Stomach smooth muscle (tissue), 2 donors: Measurements from ENCODE around the gene LDLRAD4.

Experiments used
- H3K27ac ChIP-seq: one replicate; pipeline ENCODE4 v1.7.0; 2013; ENCODE audit warnings: mild to moderate bottlenecking, low read length, inconsistent platforms
- H3K27me3 ChIP-seq, 2 donors: one replicate each; pipeline ENCODE4 v1.7.0; 2013; ENCODE audit warnings: low read length in 2 of 2; ENCODE audit not compliant: insufficient read depth in 2 of 2, control insufficient read depth in 1 of 2
- H3K36me3 ChIP-seq, 2 donors: one replicate each; pipeline ENCODE4 v1.7.0; 2013; ENCODE audit warnings: low read length in 2 of 2; ENCODE audit not compliant: control insufficient read depth in 2 of 2, insufficient read depth in 2 of 2
- H3K4me1 ChIP-seq: one replicate; pipeline ENCODE4 v1.7.0; 2013; ENCODE audit warnings: low read length; ENCODE audit not compliant: control insufficient read depth, insufficient read depth
- H3K4me3 ChIP-seq, 2 donors: one replicate each; pipeline ENCODE4 v1.7.0; 2013; ENCODE audit warnings: low read length in 2 of 2
- H3K9ac ChIP-seq, 2 donors: one replicate each; pipeline ENCODE4 v1.7.0; 2013; ENCODE audit warnings: low read length in 2 of 2, mild to moderate bottlenecking in 1 of 2
- H3K9me3 ChIP-seq, 2 donors: one replicate each; pipeline ENCODE4 v1.7.0; 2013; ENCODE audit warnings: low read length in 2 of 2; ENCODE audit not compliant: control insufficient read depth in 2 of 2
- donor health status: healthy.
- donor health status: Pancreatic carcinoma.

LDLRAD4 gene

DNA sequence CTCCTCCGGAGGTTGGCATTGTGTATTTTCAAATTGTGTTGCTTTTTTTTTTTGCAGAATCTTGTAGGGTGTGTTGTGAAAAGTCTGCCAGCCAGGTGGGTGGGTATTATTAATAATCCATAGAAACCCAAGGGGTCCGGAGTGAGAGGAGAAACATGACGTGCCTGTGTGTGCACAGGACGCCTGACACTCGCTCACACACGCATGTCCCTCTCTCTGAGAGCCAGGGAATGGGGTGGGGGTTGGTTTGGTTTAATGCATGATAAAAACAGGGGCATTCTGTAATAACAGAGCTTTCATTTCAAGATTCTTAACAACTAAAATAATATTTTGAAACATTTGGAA lies 283.0 kb downstream of the LDLRAD4 start:
- Histone ChIP-seq H3K9me3 (peaks cover 0 to 8% of the 10 kb centered on the region in 2 donors), H3K4me1 (peaks cover 20% of the 10 kb centered on the region), H3K27me3 (no peaks in the 10 kb centered on the region), H3K27ac (no peak overlapping the region), H3K9ac (no peak overlapping the region), H3K4me3 (no peak overlapping the region), H3K36me3 (peaks cover 5 to 11% of the 10 kb centered on the region in 2 donors)

GRCh38 chr18:13501891-13502290 lies 283.3 kb downstream of the LDLRAD4 start:
- Histone ChIP-seq H3K4me1 (peaks cover 20% of the 10 kb centered on the region), H3K27ac (no peak overlapping the region), H3K9ac (no peak overlapping the region), H3K4me3 (no peak overlapping the region), H3K36me3 (peaks cover 5 to 10% of the 10 kb centered on the region in 2 donors), H3K27me3 (no peaks in the 10 kb centered on the region), H3K9me3 (peaks cover 0 to 8% of the 10 kb centered on the region in 2 donors)

DNA sequence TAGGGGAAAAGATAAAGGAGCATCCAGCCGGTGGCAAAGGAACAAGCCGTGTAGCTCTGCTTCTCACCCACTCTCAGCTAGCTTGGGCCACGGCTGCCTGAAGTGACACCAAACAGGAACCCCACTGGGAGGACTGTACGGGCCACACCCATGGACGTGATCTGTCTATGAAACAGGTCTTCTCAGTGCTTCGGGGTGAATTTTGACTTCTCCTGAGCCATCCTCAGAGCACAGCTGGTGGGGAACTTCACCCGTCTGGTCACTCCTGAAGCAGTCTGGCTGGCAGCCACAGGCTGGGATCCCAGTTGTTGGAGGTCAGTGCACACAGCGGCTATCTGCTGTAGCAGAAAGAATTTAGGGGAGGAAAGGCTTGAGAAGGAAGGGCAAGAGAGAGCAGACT lies 284.0 kb downstream of the LDLRAD4 start:
- H3K27ac ChIP-seq = no peak overlapping the region
- H3K27me3 ChIP-seq = no peaks in the 10 kb centered on the region
- peaks cover 5 to 10% of the 10 kb centered on the region in 2 donors for H3K36me3 ChIP-seq
- no peak overlapping the region for H3K9ac ChIP-seq
- H3K4me3 ChIP-seq = no peak overlapping the region
- H3K4me1 ChIP-seq = peaks cover 20% of the 10 kb centered on the region
- peaks cover 0 to 8% of the 10 kb centered on the region in 2 donors for H3K9me3 ChIP-seq

GRCh38 chr18:13503836-13504235 lies 285.3 kb downstream of the LDLRAD4 start:
- Histone ChIP-seq H3K27me3 (no peaks in the 10 kb centered on the region), H3K9ac (no peak overlapping the region), H3K36me3 (peaks cover 2% of the 10 kb centered on the region in 2 donors), H3K4me1 (peaks cover 20% of the 10 kb centered on the region), H3K27ac (no peak overlapping the region), H3K4me3 (no peak overlapping the region), H3K9me3 (peaks cover 0 to 3% of the 10 kb centered on the region in 2 donors)

- Histone ChIP-seq H3K36me3 (no peaks in the 10 kb centered on the region), H3K9me3 (no peaks in the 10 kb centered on the region), H3K4me1 (peaks cover 15% of the 10 kb centered on the region), H3K4me3 (no peak overlapping the region), H3K27me3 (no peaks in the 10 kb centered on the region), H3K9ac (no peak overlapping the region), H3K27ac (no peak overlapping the region)
Measured at GRCh38 chr18:13505780-13506345, 287.3 kb downstream of the LDLRAD4 start.

DNA sequence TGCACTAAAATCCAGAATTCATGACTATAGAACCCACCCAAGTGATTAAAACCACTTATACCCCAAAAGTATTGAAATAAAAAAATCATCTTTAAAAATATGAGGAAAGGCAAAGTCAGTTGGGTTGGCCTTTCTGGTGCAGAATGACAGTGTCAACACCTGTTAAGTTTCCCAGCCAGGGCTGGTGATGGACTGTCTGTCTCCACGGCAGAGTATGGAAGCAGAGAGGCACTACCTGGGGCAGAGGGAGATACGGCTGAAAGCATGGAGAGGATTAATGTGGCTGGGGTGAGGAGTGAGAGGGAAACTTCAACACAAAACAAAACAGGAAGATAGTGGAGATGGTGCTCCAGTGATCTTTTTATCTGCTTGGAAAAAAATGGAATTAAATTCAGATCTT lies 292.0 kb downstream of the LDLRAD4 start:
- Histone ChIP-seq H3K9ac (no peak overlapping the region), H3K4me1 (peaks cover 2% of the 10 kb centered on the region), H3K27ac (no peak overlapping the region), H3K4me3 (no peak overlapping the region), H3K27me3 (no peaks in the 10 kb centered on the region), H3K9me3 (no peaks in the 10 kb centered on the region), H3K36me3 (no peaks in the 10 kb centered on the region)

DNA sequence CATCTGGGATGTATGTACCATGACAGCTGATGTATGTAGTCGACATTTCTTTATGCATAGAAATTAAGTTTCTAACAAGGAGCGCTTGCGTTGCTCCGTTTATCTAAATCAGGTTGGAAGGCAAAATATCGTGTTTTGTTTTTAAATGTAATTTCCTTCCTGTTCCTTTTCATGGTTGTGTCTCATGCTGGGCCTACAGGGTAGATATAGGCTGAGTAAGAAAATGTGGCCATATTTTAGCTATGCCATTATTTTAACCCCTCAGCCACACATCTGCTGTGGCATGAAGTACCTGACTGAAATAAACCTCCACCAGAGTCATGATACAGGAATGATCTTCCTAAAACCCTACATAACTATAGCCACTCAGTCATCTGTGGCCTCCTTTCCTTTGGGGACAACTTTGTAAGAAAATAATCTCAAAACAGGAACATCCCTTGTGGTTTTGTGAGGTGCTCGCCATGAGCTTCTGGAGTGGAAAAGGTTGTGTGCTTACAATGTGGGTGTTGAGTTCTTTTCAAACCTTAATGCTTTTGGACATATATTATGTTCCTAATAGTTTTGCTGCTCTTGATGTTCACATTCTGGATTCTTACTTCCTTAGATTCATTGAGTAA lies 293.5 kb downstream of the LDLRAD4 start:
- no peaks in the 10 kb centered on the region for H3K27me3 ChIP-seq
- peaks cover 2 to 4% of the 10 kb centered on the region in 2 donors for H3K36me3 ChIP-seq
- H3K9ac ChIP-seq = no peak overlapping the region
- H3K4me3 ChIP-seq = no peak overlapping the region
- H3K4me1 ChIP-seq = peaks cover 2% of the 10 kb centered on the region
- H3K9me3 ChIP-seq = no peaks in the 10 kb centered on the region
- H3K27ac ChIP-seq = no peak overlapping the region

DNA sequence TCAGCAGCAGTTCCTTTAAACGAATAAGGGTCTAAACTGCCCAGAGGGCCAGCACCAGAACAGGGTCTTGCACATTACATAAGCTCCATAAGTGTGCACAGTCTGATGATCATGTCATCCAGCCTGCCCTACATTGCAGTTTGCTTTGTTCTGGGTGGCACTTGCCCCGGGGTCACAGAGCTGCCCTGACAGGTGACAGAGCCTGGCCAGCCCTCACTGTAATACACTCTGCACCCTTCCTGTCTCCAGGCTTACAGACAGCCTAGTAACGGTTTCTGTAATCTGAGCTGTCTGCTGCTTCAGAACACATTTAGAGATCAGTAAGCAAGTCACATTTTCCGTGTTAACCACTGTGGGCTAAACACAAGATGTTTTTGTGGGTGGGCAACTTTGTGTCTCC lies 294.5 kb downstream of the LDLRAD4 start:
- Histone ChIP-seq H3K9ac (no peak overlapping the region), H3K36me3 (peaks cover 4 to 7% of the 10 kb centered on the region in 2 donors), H3K27me3 (no peaks in the 10 kb centered on the region), H3K4me1 (peaks cover 2% of the 10 kb centered on the region), H3K4me3 (no peak overlapping the region), H3K9me3 (no peaks in the 10 kb centered on the region), H3K27ac (no peak overlapping the region)

- no peak overlapping the region for H3K4me3 ChIP-seq
- peaks cover 4 to 7% of the 10 kb centered on the region in 2 donors for H3K36me3 ChIP-seq
- H3K27ac ChIP-seq = no peak overlapping the region
- H3K4me1 ChIP-seq = peaks cover 2% of the 10 kb centered on the region
- no peaks in the 10 kb centered on the region for H3K27me3 ChIP-seq
- H3K9me3 ChIP-seq = no peaks in the 10 kb centered on the region
- no peak overlapping the region for H3K9ac ChIP-seq
Measured at GRCh38 chr18:13513481-13513880, 294.9 kb downstream of the LDLRAD4 start.

- H3K36me3 ChIP-seq = peaks cover 4 to 7% of the 10 kb centered on the region in 2 donors
- H3K27me3 ChIP-seq = no peaks in the 10 kb centered on the region
- H3K9ac ChIP-seq = no peak overlapping the region
- no peak overlapping the region for H3K27ac ChIP-seq
- no peak overlapping the region for H3K4me3 ChIP-seq
- H3K9me3 ChIP-seq = no peaks in the 10 kb centered on the region
- H3K4me1 ChIP-seq = peaks cover 2% of the 10 kb centered on the region
Measured at GRCh38 chr18:13514558-13514957, 296.0 kb downstream of the LDLRAD4 start.

GRCh38 chr18:13516855-13517254 lies 298.3 kb downstream of the LDLRAD4 start:
- peaks cover 4 to 7% of the 10 kb centered on the region in 2 donors for H3K36me3 ChIP-seq
- no peaks in the 10 kb centered on the region for H3K9me3 ChIP-seq
- no peak overlapping the region for H3K9ac ChIP-seq
- peaks cover 2% of the 10 kb centered on the region for H3K4me1 ChIP-seq
- no peaks in the 10 kb centered on the region for H3K27me3 ChIP-seq
- H3K4me3 ChIP-seq = no peak overlapping the region
- H3K27ac ChIP-seq = no peak overlapping the region
